ENCODE data around the gene TUBA4A. TPM values are rescaled to one million over a fixed set of nuclear protein-coding genes. Genes with fewer than 3 reads are reported as not detected.

TUBA4A gene
- total RNA-seq, 4 donors from 2014 or later: 33.2 to 89.3 (median 56.2) TPM

GRCh38 chr2:219274361-219274921, 20.7 kb upstream of the TUBA4A start:
- Histone ChIP-seq H3K36me3 (no peaks in the 10 kb centered on the region), H3K9me3 (no peaks in the 10 kb centered on the region), H3K4me1 (peaks cover 4 to 30% (median 14%) of the 10 kb centered on the region in 3 donors), H3K27ac (peak overlapping the region; percentile 41 to 86 (median 82)), H3K27me3 (no peaks in the 10 kb centered on the region), H3K4me3 (no peak overlapping the region)
- TF ChIP-seq CTCF (IDR thresholded peaks at IDR 0.05) (peak in 1 of 4 experiments; percentile 11), EP300 (IDR thresholded peaks at IDR 0.05) (no peak), POLR2A (IDR thresholded peaks at IDR 0.05) (no peak), POLR2AphosphoS5 (IDR thresholded peaks at IDR 0.05) (peak; percentile 37)
- peak; percentile 24 for ATAC-seq
- 15 to 40% methylated on average over 3 of the region's 6 CpGs for WGBS, 2 donors (ENCODE audit: low coverage in 1 of 2)

- Histone ChIP-seq H3K9me3 (no peaks in the 10 kb centered on the region), H3K27ac (peak overlapping the region; percentile 41 to 86 (median 82)), H3K4me3 (no peak overlapping the region), H3K36me3 (no peaks in the 10 kb centered on the region), H3K4me1 (peaks cover 4 to 29% (median 14%) of the 10 kb centered on the region in 3 donors), H3K27me3 (no peaks in the 10 kb centered on the region)
- WGBS, 2 donors (ENCODE audit: low coverage in 1 of 2): no CpG with 5 or more reads among the region's 3 CpGs
- no peak for TF ChIP-seq CTCF (IDR thresholded peaks at IDR 0.05)
- no peak for TF ChIP-seq EP300 (IDR thresholded peaks at IDR 0.05)
- TF ChIP-seq POLR2A (IDR thresholded peaks at IDR 0.05): no peak
- no peak for TF ChIP-seq POLR2AphosphoS5 (IDR thresholded peaks at IDR 0.05)
- no peak for ATAC-seq
Observed at GRCh38 chr2:219273937-219274336, 20.2 kb upstream of the TUBA4A start.

- no peak overlapping the region for H3K27ac ChIP-seq
- no peaks in the 10 kb centered on the region for H3K27me3 ChIP-seq
- TF ChIP-seq EP300 (IDR thresholded peaks at IDR 0.05) (no peak), POLR2A (IDR thresholded peaks at IDR 0.05) (no peak), CTCF (IDR thresholded peaks at IDR 0.05) (no peak), POLR2AphosphoS5 (IDR thresholded peaks at IDR 0.05) (no peak)
- no CpG with 5 or more reads among the region's 2 CpGs for WGBS, 2 donors (ENCODE audit: low coverage in 1 of 2)
- H3K36me3 ChIP-seq: no peaks in the 10 kb centered on the region
- H3K9me3 ChIP-seq: no peaks in the 10 kb centered on the region
- no peak for ATAC-seq
- no peak overlapping the region for H3K4me3 ChIP-seq
- H3K4me1 ChIP-seq: peaks cover 0 to 19% (median 8%) of the 10 kb centered on the region in 3 donors
Observed at GRCh38 chr2:219272995-219273394, 19.3 kb upstream of the TUBA4A start.

GRCh38 chr2:219272356-219272755, 18.6 kb upstream of the TUBA4A start:
- no peak for ATAC-seq
- TF ChIP-seq EP300 (IDR thresholded peaks at IDR 0.05) (no peak), POLR2AphosphoS5 (IDR thresholded peaks at IDR 0.05) (no peak), POLR2A (IDR thresholded peaks at IDR 0.05) (no peak), CTCF (IDR thresholded peaks at IDR 0.05) (no peak)
- no peaks in the 10 kb centered on the region for H3K9me3 ChIP-seq
- H3K4me1 ChIP-seq: peaks cover 0 to 13% (median 5%) of the 10 kb centered on the region in 3 donors
- no peaks in the 10 kb centered on the region for H3K27me3 ChIP-seq
- WGBS, 2 donors (ENCODE audit: low coverage in 1 of 2): 73 to 75% methylated on average over 2 to 4 of the region's 4 CpGs
- no peak overlapping the region for H3K27ac ChIP-seq
- no peak overlapping the region for H3K4me3 ChIP-seq
- H3K36me3 ChIP-seq: no peaks in the 10 kb centered on the region

GRCh38 chr2:219271021-219271420, 17.3 kb upstream of the TUBA4A start:
- Histone ChIP-seq H3K36me3 (no peaks in the 10 kb centered on the region), H3K27me3 (no peaks in the 10 kb centered on the region), H3K4me3 (no peak overlapping the region), H3K27ac (no peak overlapping the region), H3K4me1 (peaks cover 0 to 10% (median 5%) of the 10 kb centered on the region in 3 donors), H3K9me3 (no peaks in the 10 kb centered on the region)
- TF ChIP-seq EP300 (IDR thresholded peaks at IDR 0.05) (no peak), CTCF (IDR thresholded peaks at IDR 0.05) (no peak), POLR2A (IDR thresholded peaks at IDR 0.05) (no peak), POLR2AphosphoS5 (IDR thresholded peaks at IDR 0.05) (no peak)
- no CpG with 5 or more reads among the region's 2 CpGs for WGBS, 2 donors (ENCODE audit: low coverage in 1 of 2)
- no peak for ATAC-seq

Measured in gastroesophageal sphincter (tissue), 4 donors.